ENCODE measurements around the gene SYDE2. TPM values are rescaled to one million over a fixed set of nuclear protein-coding genes. Genes with fewer than 3 reads are reported as not detected.

Gene SYDE2
- total RNA-seq, 2 donors from 2014 or later: 12.2 to 17.5 TPM

GRCh38 chr1:85237613-85238012 lies 36.8 kb upstream of the SYDE2 start:
- DNase-seq (no peak), ATAC-seq (no peak)
- Histone ChIP-seq H3K4me3 (no peak overlapping the region), H3K27me3 (no peaks in the 10 kb centered on the region), H3K9me3 (no peaks in the 10 kb centered on the region), H3K4me1 (peaks cover 26% of the 10 kb centered on the region), H3K27ac (no peak overlapping the region), H3K36me3 (replicated peaks in 1 of 2; ENCODE audit: insufficient read depth in 1 of 2, low read depth in 2 of 2) (no peaks in the 10 kb centered on the region)
- WGBS, 2 donors: 61 to 82% methylated on average over 1 of the region's 1 CpG
- intact Hi-C loops (cut with DNase I): no loop called here
- no peak for TF ChIP-seq POLR2A (IDR thresholded peaks at IDR 0.05)
- TF ChIP-seq, protein P1, sequence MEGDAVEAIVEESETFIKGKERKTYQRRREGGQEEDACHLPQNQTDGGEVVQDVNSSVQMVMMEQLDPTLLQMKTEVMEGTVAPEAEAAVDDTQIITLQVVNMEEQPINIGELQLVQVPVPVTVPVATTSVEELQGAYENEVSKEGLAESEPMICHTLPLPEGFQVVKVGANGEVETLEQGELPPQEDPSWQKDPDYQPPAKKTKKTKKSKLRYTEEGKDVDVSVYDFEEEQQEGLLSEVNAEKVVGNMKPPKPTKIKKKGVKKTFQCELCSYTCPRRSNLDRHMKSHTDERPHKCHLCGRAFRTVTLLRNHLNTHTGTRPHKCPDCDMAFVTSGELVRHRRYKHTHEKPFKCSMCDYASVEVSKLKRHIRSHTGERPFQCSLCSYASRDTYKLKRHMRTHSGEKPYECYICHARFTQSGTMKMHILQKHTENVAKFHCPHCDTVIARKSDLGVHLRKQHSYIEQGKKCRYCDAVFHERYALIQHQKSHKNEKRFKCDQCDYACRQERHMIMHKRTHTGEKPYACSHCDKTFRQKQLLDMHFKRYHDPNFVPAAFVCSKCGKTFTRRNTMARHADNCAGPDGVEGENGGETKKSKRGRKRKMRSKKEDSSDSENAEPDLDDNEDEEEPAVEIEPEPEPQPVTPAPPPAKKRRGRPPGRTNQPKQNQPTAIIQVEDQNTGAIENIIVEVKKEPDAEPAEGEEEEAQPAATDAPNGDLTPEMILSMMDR (IDR thresholded peaks at IDR 0.05): no peak

DNA sequence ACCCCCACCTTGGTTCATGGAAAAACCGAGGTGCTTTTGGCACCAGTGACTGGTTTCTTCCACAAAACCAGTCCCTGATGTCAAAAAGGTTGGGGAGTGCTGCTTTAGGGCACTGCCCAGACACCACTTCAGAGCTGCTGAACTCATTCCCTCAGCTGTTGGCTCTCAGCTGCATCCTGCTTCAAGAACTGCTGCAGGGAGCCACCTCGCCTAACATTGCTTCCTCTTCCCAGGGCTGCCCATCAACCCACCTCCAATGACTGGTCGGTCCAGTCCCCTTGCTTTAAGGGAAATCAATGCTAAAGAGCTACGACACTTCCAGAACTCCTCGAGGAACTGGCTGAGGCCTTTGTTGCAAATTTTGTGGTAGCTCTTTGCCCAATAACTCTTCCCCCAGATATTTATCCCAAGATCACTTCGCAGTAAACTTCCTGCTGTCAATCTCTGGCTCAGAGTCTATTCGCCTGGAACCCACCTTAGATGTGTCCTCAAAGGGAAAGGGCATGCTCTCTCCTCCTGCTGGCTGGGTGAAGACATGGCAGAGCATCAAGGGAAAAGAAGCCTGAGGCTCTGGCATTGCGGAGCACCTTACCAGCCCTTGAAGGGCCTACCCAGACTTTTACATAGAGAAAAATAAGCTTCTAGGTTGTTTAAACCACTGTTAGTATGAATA lies 29.6 kb upstream of the SYDE2 start:
- DNase-seq (peak in 1 of 4 donors; percentile 34), ATAC-seq (no peak)
- Histone ChIP-seq H3K27ac (no peak overlapping the region), H3K4me3 (no peak overlapping the region), H3K36me3 (replicated peaks in 1 of 2; ENCODE audit: insufficient read depth in 1 of 2, low read depth in 2 of 2) (no peaks in the 10 kb centered on the region), H3K4me1 (peaks cover 24% of the 10 kb centered on the region), H3K9me3 (no peaks in the 10 kb centered on the region), H3K27me3 (no peaks in the 10 kb centered on the region)
- WGBS, 2 donors: 71 to 72% methylated on average over 8 of the region's 8 CpGs
- TF ChIP-seq, protein P1 (IDR thresholded peaks at IDR 0.05): peak in 5 of 7 experiments; percentile 7 to 39 (median 28)
- TF ChIP-seq POLR2A (IDR thresholded peaks at IDR 0.05): no peak
- intact Hi-C loops (cut with DNase I): no loop called here

GRCh38 chr1:85229574-85230097 lies 28.8 kb upstream of the SYDE2 start:
- intact Hi-C loops (cut with DNase I): no loop called here
- Histone ChIP-seq H3K36me3 (replicated peaks in 1 of 2; ENCODE audit: insufficient read depth in 1 of 2, low read depth in 2 of 2) (no peaks in the 10 kb centered on the region), H3K4me1 (peaks cover 32% of the 10 kb centered on the region), H3K27ac (peak overlapping the region in 1 of 4 donors; percentile 22), H3K4me3 (no peak overlapping the region), H3K9me3 (no peaks in the 10 kb centered on the region), H3K27me3 (no peaks in the 10 kb centered on the region)
- TF ChIP-seq, protein P1 (IDR thresholded peaks at IDR 0.05): no peak
- ATAC-seq (peak; percentile 25), DNase-seq (peak in 3 of 4 donors; percentile 20 to 40 (median 24))
- 31 to 71% methylated on average over 6 of the region's 6 CpGs for WGBS, 2 donors

- TF ChIP-seq, protein P1 (IDR thresholded peaks at IDR 0.05): no peak
- no peak for TF ChIP-seq POLR2A (IDR thresholded peaks at IDR 0.05)
- peaks cover 38% of the 10 kb centered on the region for H3K4me1 ChIP-seq
- no peak overlapping the region for H3K27ac ChIP-seq
- ATAC-seq (no peak), DNase-seq (no peak)
- intact Hi-C loops (cut with DNase I): no loop called here
- WGBS, 2 donors: 50 to 95% methylated on average over 1 of the region's 1 CpG
- H3K27me3 ChIP-seq: no peaks in the 10 kb centered on the region
- H3K36me3 ChIP-seq (replicated peaks in 1 of 2; ENCODE audit: insufficient read depth in 1 of 2, low read depth in 2 of 2): no peaks in the 10 kb centered on the region
- no peak overlapping the region for H3K4me3 ChIP-seq
- no peaks in the 10 kb centered on the region for H3K9me3 ChIP-seq
Observed at GRCh38 chr1:85228972-85229371, 28.2 kb upstream of the SYDE2 start.
